ENCODE measurements around the gene SYNDIG1.

- TF ChIP-seq POLR2AphosphoS5 (IDR thresholded peaks at IDR 0.05; ENCODE audit: borderline replicate concordance, low read depth, low read length): no peak
- no peak for TF ChIP-seq EZH2 (IDR thresholded peaks at IDR 0.05)
- TF ChIP-seq FOXP2 (optimal IDR thresholded peaks at IDR 0.05; ENCODE audit: control extremely low read depth, extremely low read length, insufficient read depth): no peak
Measured at GRCh38 chr20:24436160-24436559, 33.3 kb upstream of the SYNDIG1 start.
